Stimulated activated CD8-positive, alpha-beta memory T cell treated with anti-CD3 and anti-CD28 coated beads, Interleukin-7, amount 100 ng/mL, for 4 hours (primary cell): Measurements from ENCODE around the gene KCNIP4.

ENCODE experiments used
- DNase-seq, 2 donors: peaks; one replicate each; pipeline ENCODE4 v3.0.0-alpha.2; 2020; ENCODE audit warnings: low read depth in 2 of 2

Gene KCNIP4

DNA sequence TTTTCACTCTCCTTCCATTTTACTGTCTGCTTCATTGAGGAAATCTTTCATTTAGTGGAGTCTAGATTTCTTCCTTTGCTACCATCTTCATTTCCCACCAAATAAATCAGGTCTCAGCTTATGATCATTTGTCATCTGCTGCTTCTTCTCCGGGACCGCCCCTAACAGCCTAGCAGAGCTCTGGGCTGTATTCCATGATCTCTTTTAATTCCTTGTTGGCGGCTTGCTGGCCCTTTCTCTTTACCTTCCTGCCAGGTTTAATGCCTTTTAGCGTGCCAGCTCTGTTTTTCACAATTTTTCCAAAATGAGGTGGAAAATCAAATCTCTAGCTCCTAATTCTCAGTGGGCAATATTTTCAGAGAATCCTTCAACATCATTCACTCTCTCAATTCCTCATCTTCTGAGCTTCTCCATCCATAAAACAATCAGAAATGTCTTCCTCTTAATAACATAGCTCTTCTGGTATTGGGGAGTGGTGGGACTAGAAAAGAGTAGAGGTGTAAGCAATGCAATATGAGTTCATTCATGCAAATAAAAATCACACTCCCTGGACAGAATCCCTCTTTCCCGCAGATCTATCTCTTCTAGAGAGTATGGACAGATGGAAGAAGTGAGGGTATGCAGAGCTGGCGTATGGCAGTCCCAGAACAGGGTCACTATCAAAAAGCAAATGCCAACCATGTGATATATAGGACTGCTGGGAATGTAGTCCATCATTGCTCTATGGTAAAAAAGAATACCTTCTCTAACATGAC lies 491.3 kb downstream of the KCNIP4 start:
- no peak for DNase-seq

DNA sequence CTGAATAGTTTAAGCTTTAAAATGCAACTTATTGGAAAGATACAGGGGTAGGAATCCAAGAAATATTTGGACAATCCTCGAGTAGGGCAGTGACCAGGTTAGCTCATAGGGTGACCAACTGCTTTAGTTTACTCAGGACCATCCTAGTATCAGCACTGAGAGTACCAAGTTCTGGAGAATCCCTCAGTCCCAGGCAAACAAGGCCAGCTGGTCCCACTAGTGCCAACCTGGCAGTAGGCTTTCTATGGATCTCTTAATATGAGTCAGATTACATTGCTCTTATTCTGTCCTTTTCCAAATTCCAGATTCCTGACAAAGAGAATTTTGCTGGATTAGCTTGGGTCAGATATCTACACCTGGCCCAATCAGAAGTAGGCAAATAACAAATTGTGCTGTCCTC lies 493.7 kb downstream of the KCNIP4 start:
- DNase-seq: no peak

DNA sequence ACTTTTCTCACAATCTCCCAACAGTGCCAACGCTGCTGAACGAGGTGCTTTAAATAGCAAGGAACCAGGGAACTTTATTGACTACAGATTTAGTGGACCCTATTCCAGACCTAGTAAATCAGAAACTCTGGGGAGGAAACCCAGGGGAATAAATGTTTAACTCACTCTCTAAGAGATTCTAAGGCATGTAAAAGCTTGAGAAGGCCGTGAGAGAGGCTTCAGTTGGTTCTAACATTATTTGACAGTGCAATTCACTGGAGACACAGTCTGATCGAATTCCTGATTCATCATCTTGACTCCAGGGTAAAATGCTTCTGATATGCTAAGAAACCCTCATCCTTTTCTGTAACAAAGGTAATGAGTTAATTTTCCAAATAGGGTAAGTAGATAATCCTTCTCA lies 494.4 kb downstream of the KCNIP4 start:
- no peak for DNase-seq

DNA sequence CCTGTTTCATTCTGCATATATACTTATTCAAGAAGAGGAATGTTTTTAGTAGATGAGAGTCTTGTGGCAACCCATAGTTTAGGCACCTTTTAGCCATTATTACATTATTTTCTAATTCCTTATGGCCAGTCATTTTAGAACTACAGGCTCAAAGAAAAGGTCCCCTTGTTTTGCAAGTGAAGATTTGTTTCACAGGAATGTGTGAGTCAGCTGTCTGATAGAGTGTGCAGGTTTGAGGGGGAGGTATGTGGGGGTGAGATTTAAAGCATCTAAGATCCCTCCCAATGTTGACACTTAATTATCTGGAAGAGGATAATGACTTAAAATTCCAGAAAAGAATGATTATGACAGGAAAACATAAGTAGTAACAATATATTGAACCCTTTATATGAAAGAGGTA lies 495.6 kb downstream of the KCNIP4 start:
- no peak for DNase-seq

DNA sequence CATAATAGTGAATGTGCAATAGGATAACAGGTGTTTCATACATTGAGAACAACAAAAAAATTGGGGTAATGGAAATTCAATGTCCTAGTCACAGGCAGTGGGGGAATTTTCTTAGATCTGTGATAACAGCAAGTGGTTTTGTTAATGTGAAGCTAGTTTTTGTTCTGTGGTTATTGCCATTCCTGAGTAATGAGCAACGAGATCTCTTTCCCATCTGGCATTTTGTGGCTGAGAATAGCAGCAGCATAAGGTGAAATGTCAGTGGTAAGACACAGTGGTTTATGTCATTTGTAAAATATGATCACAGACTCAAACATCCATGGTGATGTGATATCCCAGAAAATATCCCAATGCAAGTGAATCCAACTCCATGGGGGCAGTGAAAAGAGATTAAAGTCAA lies 497.5 kb downstream of the KCNIP4 start:
- no peak for DNase-seq

DNA sequence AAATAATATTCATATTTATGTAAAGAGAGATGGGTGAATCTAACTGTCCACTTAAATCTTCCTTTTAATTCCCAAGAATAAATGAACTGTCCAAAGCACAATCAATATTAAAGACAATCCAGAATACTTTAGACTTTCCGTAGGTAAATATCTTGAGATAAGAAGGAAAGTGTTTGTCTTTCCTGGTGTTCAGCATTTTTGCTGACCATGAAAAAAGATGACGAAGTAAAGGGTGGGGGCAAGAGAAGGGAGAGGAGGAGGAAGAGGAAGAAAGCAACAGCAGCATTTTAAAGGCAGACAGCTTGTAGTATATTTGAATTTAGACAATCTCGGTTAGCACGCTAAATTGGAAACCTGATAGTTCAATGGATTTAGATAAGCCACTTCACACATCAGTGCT lies 498.2 kb downstream of the KCNIP4 start:
- DNase-seq: no peak

DNA sequence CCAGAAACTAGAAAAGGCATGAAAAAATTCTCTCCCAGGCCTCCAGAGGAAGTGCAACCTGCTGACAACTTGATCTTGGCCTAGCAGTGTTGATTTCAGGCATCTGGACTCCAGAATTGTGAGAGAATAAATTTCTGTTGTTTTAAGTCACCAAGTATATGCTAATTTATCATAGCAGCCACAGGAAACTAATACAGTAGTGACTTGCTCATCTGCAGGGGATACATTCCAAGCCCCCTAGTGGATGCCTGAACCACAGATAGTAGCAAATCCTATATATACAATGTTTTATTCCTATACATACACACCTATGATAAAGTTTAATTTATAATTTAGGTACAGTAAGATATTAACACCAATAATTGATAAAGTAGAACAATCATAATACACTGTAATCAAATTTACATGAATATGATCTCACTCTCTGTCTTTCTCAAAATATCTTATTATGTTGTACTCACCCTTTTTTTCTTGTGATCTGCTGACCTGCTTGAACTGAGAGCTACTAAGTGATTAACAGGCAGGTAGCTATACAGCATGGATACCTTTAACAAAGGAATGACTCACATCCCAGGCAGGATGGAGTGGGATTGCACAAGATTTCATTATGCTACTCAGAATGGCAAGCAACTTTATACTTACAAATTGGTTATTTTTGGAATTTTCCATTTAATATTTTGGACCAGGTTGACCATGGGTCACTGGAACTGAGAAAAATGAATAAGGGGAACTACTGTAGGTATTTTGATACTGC lies 501.1 kb downstream of the KCNIP4 start:
- no peak for DNase-seq

DNA sequence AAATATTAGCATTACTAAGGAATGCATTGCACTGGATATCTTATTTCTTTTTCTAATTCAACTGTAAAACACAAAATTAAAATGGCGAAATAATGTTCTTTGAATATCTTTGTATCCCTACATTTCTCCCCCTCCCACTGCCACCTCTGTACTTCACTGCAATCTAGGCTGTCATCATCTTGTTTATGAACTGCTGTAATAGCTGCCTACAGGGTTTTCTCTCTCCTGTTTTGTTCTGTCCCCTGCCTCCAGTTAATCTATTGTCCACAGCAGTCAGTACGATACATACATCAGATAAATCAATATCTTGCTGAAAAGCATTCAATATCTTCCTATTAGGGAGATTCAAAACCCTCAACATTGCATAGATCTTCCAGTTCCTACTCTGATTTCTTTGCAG lies 528.4 kb downstream of the KCNIP4 start:
- DNase-seq: no peak

DNA sequence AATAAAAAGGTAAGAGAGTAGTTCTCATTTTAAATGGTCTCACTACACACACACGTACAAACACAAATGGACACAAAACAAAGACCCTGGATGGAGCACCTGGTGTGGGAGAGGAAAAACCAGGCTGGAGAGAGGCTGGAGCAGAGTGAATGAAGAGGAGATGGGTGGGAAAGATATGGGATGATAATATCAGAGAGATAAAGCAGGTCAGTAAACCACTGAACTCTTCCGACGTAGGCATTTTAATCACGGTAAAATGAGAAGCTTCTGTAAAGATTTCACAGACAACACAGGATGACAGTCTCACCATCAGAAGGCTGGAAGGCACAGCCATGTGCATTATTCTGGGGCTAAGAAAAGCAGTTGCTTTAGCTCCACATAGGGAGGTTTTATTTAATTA lies 532.8 kb downstream of the KCNIP4 start:
- no peak for DNase-seq

DNA sequence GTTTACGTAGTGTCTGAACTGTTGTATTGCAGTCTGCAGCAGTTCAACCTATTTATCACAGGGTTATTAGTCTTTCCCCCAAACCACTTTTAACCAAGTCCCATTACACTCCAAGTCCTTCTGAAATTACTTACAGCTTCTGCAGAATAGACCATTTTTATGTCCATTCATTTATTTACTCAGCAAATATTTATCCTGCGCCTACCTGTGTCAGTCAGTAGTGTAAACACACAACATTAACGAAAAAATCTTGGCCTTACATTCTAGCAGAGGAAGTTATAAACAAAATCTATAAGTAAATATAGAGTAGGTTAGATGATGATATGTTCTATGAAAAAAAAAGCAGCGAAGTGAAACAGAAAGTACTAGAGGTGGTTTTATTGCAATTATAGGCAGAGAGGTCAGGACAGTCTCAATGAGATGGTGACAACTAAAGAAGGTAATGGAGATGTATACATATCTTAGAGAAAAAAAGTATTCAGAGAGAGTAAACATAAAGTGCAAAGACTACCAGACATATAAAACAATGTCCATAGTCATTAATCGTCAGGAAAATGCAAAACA lies 534.7 kb downstream of the KCNIP4 start:
- DNase-seq: no peak

DNA sequence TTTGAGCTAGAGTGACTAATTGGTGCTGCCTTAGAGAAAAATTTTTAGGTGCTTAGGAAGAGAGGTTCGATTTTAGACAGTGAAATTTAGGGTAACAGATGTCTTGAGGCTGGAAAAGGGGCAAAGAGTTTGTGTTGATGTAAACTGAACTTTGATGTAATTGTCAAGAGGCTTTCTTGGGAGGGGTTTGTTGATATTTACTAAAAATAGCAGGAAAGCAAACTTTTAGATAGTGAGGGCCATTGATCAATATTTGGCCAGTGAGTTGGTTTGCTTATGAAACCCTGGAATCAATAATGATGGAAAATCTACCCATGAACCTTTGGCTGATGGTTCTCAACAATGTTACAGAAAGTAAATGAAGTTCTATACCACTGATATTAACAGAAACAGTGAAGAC lies 537.5 kb downstream of the KCNIP4 start:
- no peak for DNase-seq

DNA sequence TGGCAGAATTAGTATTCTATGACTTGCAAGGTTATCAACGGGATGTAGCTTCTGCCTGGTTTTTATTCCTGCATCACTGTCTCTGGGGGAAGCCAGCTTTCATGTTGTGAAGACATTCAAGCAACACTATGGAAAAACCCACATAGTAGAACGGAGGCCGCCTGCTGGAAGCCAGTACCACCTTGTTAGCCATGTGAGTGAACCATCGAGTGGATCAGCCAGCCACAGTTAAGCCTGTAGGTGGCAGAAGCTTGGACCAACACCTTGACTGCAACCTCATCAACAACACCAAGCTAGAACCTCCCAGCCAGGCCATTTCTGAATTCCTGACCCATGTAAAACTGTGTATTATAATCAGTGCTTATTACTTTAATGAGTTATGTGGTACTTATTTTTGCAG lies 538.2 kb downstream of the KCNIP4 start:
- DNase-seq: no peak

DNA sequence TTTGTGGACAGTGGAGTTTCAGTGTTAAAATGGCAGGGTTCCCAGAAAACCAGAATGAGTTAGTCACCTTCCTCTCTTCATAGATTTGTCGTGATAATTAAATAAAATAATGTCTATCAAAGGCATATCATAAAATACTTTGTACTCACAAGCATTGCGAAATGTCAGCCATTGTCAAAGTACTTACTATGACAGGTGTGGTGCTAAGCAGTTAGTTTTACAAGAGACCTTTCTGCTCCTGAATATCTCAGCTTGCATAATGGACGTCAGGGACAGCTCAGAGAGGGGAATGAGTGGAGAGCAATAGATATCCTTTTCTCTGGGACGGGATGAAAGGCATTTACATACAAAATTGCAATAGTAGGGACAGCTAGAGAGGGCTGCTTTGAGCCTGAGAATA lies 560.9 kb downstream of the KCNIP4 start:
- no peak for DNase-seq

DNA sequence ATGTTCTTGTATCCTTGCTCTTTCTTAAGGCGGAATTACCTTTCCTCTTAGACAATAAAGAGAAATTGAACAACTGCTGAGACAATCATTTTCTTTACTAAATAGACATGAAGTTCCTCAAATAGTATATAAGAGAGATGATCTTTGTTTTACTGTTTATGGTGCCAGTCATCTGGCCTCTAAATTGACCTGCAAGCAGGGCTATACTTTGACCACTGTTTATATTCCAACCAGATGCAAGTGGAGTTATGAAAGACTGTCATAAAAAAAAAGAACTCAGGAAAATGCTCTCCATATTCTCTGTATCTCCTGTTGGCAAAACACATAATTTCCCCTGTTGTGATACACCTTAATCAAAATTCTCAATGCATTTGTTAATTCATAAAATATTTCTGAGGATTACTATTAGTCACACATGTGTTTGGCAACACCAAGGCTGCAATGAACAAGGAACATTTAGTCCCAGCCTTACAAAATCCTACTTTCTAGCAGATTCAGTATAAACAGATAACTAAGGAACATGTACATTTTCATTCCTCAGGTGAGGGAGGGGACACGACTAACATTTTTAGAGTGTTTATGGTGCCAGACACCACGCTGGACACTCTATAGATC lies 562.3 kb downstream of the KCNIP4 start:
- DNase-seq: no peak

DNA sequence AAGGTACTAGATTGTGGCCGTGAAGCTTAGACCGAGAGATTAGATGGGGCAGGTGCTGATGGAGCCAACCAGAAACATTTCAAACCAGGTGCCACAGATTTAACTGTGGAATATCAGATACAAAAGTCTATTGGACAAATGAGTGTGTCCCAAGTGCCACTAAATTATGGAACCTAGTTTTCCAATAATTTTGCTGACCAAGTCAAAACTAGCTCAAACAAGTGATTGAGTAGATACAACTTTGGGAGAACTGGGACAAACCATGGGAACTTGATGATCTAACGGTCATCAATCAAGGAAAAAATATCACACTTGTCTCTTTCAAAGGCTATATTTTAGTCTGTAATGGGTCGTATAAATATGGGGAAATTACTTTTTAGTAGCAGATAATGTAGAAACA lies 562.9 kb downstream of the KCNIP4 start:
- no peak for DNase-seq

DNA sequence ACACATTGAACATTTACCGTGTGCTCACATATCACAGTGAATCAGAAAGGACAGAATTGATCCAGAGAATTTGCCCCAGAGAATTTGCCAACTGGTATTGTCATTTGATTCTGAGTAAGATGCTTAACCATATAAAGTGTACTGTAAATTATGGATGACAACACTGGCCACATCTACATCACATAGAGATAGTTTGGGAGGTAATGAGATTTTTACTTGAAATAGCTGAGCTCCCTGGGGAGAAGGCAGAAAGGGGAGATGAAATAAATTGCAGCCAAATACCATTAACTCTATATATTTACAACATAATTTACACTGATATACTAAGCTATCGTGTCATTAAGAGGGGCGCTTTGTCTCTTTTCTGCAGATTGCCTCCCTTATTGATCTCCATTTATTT lies 564.0 kb downstream of the KCNIP4 start:
- DNase-seq: no peak

DNA sequence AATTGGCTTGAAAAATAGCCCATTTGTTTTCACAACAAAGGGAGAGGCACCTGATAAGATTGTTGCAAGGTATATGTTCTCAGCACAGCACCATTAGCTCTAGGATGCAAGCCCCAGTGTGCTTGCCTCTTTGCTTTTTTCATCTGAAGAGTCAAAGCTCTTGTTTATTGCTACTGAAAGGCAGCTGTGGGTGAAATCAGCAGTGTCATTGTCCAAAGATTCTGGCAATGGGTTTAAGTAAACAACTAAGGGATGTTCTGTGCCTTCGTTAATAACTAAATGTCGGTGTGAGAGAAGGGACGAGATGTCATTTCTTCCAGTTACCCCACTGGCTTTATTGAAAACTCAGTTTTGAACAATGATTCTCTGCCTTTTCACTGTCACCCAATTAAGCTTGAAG lies 567.7 kb downstream of the KCNIP4 start:
- no peak for DNase-seq

DNA sequence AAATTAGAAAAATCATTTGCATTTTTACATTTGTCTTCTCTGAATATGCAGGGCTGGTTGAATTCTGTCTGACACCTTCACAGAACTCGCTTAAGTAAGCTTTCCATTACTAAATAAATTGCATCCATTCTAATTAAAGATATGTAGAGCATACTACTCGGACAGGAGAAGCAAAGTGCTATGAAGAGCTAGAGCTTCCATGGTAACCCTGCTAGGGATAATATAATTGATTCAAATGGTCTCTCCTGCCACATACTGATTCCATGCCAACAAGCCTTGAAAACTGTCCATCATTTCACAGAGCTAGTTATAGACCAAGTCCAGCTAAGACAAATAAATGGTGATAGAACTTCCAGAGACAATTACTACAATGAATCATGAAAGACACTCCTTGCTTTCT lies 571.5 kb downstream of the KCNIP4 start:
- DNase-seq: no peak

DNA sequence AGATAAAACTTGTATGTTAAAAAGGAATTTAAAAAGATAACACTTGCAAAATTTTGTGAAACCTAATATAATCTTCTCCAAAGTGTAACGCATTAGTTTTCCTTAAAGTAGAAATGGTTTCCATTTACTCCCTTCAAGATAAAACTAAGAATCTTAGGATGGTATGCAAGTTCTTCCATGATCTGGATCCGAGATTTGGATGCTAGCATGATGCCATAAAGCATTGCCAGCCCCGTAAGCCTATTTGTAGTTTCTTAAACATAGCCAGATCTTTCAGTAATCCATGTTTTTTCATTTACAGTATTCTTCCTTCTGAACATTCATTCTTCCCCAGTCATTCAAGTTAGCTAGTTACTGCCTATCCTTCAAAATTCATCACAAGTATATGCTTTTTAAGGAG lies 572.4 kb downstream of the KCNIP4 start:
- DNase-seq: no peak

DNA sequence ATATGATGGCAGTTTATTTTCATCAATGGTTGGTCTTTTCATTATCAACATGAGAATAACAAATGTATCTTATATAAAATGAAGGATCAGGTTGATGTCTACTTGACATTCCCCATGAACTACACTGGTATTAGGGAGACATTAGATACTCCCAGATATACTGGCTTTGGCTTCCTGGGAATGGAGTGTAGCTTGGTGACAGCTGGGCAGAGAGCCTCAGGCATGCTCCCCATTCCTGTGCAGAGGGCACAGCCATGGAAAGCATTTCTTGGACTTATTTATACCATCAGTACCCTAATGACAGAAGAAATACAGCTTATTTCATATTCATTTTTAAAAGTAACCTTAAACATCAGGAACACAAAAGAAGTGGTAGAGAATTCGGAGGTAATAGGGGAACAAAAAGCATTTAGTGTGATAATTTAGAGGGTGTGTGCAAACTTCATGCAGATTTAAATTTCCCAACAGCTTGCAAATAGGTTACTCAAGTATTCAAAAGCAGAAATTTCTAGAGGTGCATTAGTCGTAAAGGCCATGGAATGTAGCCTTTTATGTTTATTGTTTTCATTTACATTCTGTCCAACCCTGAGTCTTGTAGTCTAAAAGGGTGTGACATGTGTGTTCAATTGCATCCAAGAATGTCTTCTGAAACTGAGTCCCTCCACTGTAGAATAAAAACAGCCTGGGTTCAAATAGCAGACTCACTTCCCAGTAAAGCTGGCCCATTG lies 573.8 kb downstream of the KCNIP4 start:
- DNase-seq: no peak

DNA sequence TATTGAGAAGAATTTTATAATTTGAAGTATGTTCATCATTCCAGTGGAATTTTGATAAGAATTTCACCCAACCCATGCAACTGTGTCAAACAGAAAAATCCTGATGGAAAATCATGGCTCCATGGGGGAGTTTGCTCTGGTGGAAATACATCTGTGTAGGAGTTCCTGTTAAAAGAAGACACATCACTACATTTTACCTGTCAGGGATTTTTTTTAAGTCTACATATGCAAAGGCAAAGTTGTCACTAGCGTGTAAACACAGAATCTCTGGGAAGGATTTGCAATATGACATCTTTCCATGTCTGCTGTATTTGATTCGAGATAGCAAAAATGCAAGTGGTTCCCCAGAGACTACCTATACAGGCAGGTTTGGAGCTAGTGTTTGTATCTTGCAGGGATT lies 581.0 kb downstream of the KCNIP4 start:
- DNase-seq: no peak

DNA sequence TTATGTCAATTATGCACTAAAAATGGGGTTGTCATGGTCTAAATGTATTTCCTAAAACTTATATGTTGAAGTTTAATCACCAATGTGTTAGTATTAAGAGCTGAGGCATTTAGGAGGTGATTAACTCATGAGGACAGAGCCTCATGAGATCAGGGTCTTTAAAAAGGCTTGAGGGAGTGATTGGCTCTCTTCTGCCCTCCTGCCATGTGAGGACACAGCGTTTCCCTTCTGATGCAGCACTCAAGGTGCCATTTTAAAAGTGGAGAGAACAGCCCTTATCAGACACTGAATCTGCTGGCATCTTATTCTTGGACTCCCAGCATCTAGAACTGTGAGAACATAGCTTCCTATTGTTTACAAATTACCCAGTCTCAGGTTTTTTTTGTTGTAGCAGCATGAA lies 581.7 kb downstream of the KCNIP4 start:
- no peak for DNase-seq
